EH (cell line): ENCODE data around the gene COL18A1.
A peak's percentile ranks its signal among the peaks of the same experiment; 100 is the strongest.

Experiments used
- DNase-seq: peaks from one replicate; pipeline ENCODE4 v3.0.0-alpha.2; 2015; ENCODE audit warnings: low read depth

The COL18A1 gene

GRCh38 chr21:45383111-45383614 lies 21.8 kb upstream of the COL18A1 start:
- no peak for DNase-seq

- DNase-seq, result no peak
These were observed 21.3 kb upstream of the COL18A1 start for GRCh38 chr21:45383615-45384201.

- DNase-seq, result no peak
These were observed 20.1 kb upstream of the COL18A1 start for GRCh38 chr21:45384656-45385548.

GRCh38 chr21:45385549-45386050 lies 19.4 kb upstream of the COL18A1 start:
- DNase-seq, result no peak

- peak; percentile 60 for DNase-seq
These were observed 18.6 kb upstream of the COL18A1 start for GRCh38 chr21:45386336-45386727.

GRCh38 chr21:45386728-45387371 lies 18.1 kb upstream of the COL18A1 start:
- DNase-seq, result peak; percentile 99

- DNase-seq, result no peak
These were observed 17.5 kb upstream of the COL18A1 start for GRCh38 chr21:45387506-45387905.

- DNase-seq, result peak; percentile 44
These were observed 16.9 kb upstream of the COL18A1 start for GRCh38 chr21:45388011-45388521.

- DNase-seq, result no peak
These were observed 16.2 kb upstream of the COL18A1 start for GRCh38 chr21:45388611-45389296.

- no peak for DNase-seq
These were observed 14.7 kb upstream of the COL18A1 start for GRCh38 chr21:45390121-45390751.

- DNase-seq, result no peak
These were observed 13.9 kb upstream of the COL18A1 start for GRCh38 chr21:45390831-45391742.

- DNase-seq, result no peak
These were observed 13.0 kb upstream of the COL18A1 start for GRCh38 chr21:45391743-45392572.

GRCh38 chr21:45392573-45392971 lies 12.4 kb upstream of the COL18A1 start:
- no peak for DNase-seq

GRCh38 chr21:45393021-45393420 lies 11.9 kb upstream of the COL18A1 start:
- no peak for DNase-seq

GRCh38 chr21:45393833-45394638 lies 10.9 kb upstream of the COL18A1 start:
- DNase-seq, result no peak

GRCh38 chr21:45396620-45396995 lies 8.4 kb upstream of the COL18A1 start:
- DNase-seq, result no peak

GRCh38 chr21:45397381-45397780 lies 7.6 kb upstream of the COL18A1 start:
- DNase-seq, result no peak

- DNase-seq, result no peak
These were observed 3.9 kb upstream of the COL18A1 start for GRCh38 chr21:45401054-45401518.
